IMR-90 (cell line): ENCODE data around the gene YJEFN3. TPM values are rescaled to one million over a fixed set of nuclear protein-coding genes. Genes with fewer than 3 reads are reported as not detected.

Experiments
- ATAC-seq: fragments of 200-7000 bp; cut with Tn5 transposase; 2 replicates; pipeline ENCODE4 v1.9.1; 2020; ENCODE audit warnings: low read depth, mild to moderate bottlenecking, moderate library complexity
- BruUV-seq: library from RNA; stranded (reverse); fragments of 400-500 nt; replicated peaks from 2 replicates; lab custom pipeline; 2021; lab: Mats Ljungman, UMichigan
- CTCF ChIA-PET: fragments of 300-600 bp; formaldehyde crosslinking; extraction: SDS; loops from one replicate; lab custom pipeline; 2021; ENCODE audit warnings: antibody characterized with exemption; lab: Yijun Ruan, JAX
- POLR2A ChIA-PET: fragments of 300-600 bp; sonication (Branson Sonifier 250); formaldehyde crosslinking; loops from one replicate; lab custom pipeline; 2022; ENCODE audit warnings: antibody characterized with exemption; ENCODE audit not compliant: unreplicated experiment; lab: Charles Lee
- DNase-seq: peaks from one replicate; pipeline ENCODE4 v3.0.0; 2013
- H2AFZ ChIP-seq: replicated peaks from 2 replicates; pipeline ENCODE3; 2013; ENCODE audit warnings: low read length, mild to moderate bottlenecking; ENCODE audit not compliant: poor library complexity
- H2AK5ac ChIP-seq: 2 replicates; pipeline ENCODE4 v1.6.1; 2013; ENCODE audit warnings: low read depth, low read length, inconsistent platforms
- H2AK9ac ChIP-seq: replicated peaks from 2 replicates; pipeline ENCODE3; 2013; ENCODE audit warnings: mild to moderate bottlenecking, low read depth, low read length, moderate library complexity; ENCODE audit not compliant: poor library complexity
- H2BK120ac ChIP-seq: 2 replicates; pipeline ENCODE4 v1.6.1; 2013; ENCODE audit warnings: low read depth, low read length, inconsistent platforms
- H2BK15ac ChIP-seq: 3 replicates; pipeline ENCODE4 v1.6.1; 2013; ENCODE audit warnings: low read depth, low read length, inconsistent platforms
- H2BK20ac ChIP-seq: 2 replicates; pipeline ENCODE4 v1.6.1; 2013; ENCODE audit warnings: low read depth, mild to moderate bottlenecking, inconsistent platforms, low read length, moderate library complexity
- H2BK5ac ChIP-seq: 2 replicates; pipeline ENCODE4 v1.6.1; 2013; ENCODE audit warnings: mild to moderate bottlenecking, low read depth, low read length, inconsistent platforms; ENCODE audit not compliant: poor library complexity, severe bottlenecking
- H3K14ac ChIP-seq: replicated peaks from 2 replicates; pipeline ENCODE4 v1.6.1; 2013; ENCODE audit warnings: low read depth, low read length, inconsistent platforms
- H3K18ac ChIP-seq: 2 replicates; pipeline ENCODE4 v1.6.1; 2013; ENCODE audit warnings: low read depth, low read length, control low read depth
- H3K23ac ChIP-seq: 2 replicates; pipeline ENCODE4 v1.6.1; 2013; ENCODE audit warnings: low read depth, low read length, inconsistent platforms
- H3K27ac ChIP-seq: 2 replicates; pipeline ENCODE4 v1.5.1; 2013; ENCODE audit warnings: mild to moderate bottlenecking, control low read depth, low read length; ENCODE audit not compliant: insufficient read depth
- H3K27me3 ChIP-seq: 2 replicates; pipeline ENCODE4 v1.6.1; 2013; ENCODE audit warnings: low read length; ENCODE audit not compliant: control insufficient read depth, insufficient read depth
- H3K36me3 ChIP-seq: 2 replicates; pipeline ENCODE4 v1.6.1; 2013; ENCODE audit warnings: low read length, mixed read lengths; ENCODE audit not compliant: control insufficient read depth, insufficient read depth
- H3K4ac ChIP-seq: 2 replicates; pipeline ENCODE4 v1.6.1; 2013; ENCODE audit warnings: low read depth, low read length, inconsistent platforms
- H3K4me1 ChIP-seq: 2 replicates; pipeline ENCODE4 v1.6.1; 2013; ENCODE audit warnings: low read length, mixed read lengths; ENCODE audit not compliant: control insufficient read depth, insufficient read depth
- H3K4me2 ChIP-seq: 2 replicates; pipeline ENCODE4 v1.6.1; 2013; ENCODE audit warnings: low read depth, mild to moderate bottlenecking, control low read depth, low read length, moderate library complexity
- H3K4me3 ChIP-seq: 2 replicates; pipeline ENCODE4 v1.5.1; 2013; ENCODE audit warnings: low read depth, mild to moderate bottlenecking, control low read depth, low read length, moderate library complexity; ENCODE audit not compliant: insufficient read depth
- H3K56ac ChIP-seq: 2 replicates; pipeline ENCODE4 v1.6.1; 2013; ENCODE audit warnings: low read length, inconsistent platforms; ENCODE audit not compliant: insufficient read depth; ENCODE audit errors: extremely low read depth
- H3K79me1 ChIP-seq, 2 experiments: 2 replicates each; pipeline ENCODE4 v1.6.1; 2013; ENCODE audit warnings: low read length in 2 of 2, inconsistent platforms in 1 of 2, low read depth in 1 of 2
- H3K9ac ChIP-seq: 2 replicates; pipeline ENCODE4 v1.6.1; 2013; ENCODE audit warnings: low read depth, low read length, control low read depth
- H3K9me1 ChIP-seq: 2 replicates; pipeline ENCODE4 v1.6.1; 2013; ENCODE audit warnings: low read length, inconsistent platforms; ENCODE audit not compliant: insufficient read depth
- H3K9me3 ChIP-seq: 2 replicates; pipeline ENCODE4 v1.6.1; 2013; ENCODE audit warnings: low read length; ENCODE audit not compliant: control insufficient read depth, insufficient read depth
- H4K20me1 ChIP-seq: 2 replicates; pipeline ENCODE4 v1.6.1; 2013; ENCODE audit warnings: low read length, inconsistent platforms; ENCODE audit not compliant: insufficient read depth
- H4K5ac ChIP-seq: 2 replicates; pipeline ENCODE4 v1.6.1; 2013; ENCODE audit warnings: mild to moderate bottlenecking, low read depth, low read length, control low read depth
- H4K8ac ChIP-seq, 2 experiments: 2 replicates each; pipeline ENCODE4 v1.6.1; 2013; ENCODE audit warnings: low read depth in 2 of 2, low read length in 2 of 2, control low read depth in 1 of 2, inconsistent platforms in 1 of 2
- H4K91ac ChIP-seq: 2 replicates; pipeline ENCODE4 v1.6.1; 2013; ENCODE audit warnings: low read depth, low read length, inconsistent platforms; ENCODE audit not compliant: insufficient read depth
- CTCF ChIP-seq: conservative IDR thresholded peaks from 2 replicates; pipeline ENCODE4 v1.5.1; 2012; ENCODE audit warnings: mild to moderate bottlenecking, low read depth, low read length, improper control_type of control experiment
- RAD21 ChIP-seq: IDR thresholded peaks from 2 replicates; pipeline ENCODE4 v1.6.1; 2012; ENCODE audit warnings: low read length, improper control_type of control experiment
- RCOR1 ChIP-seq: IDR thresholded peaks from 2 replicates; pipeline ENCODE4 v1.6.1; 2012; ENCODE audit warnings: mild to moderate bottlenecking, low read length, improper control_type of control experiment; ENCODE audit not compliant: insufficient replicate concordance
- RFX5 ChIP-seq: IDR thresholded peaks from 2 replicates; pipeline ENCODE4 v1.8.0; 2012; ENCODE audit warnings: low read depth, mild to moderate bottlenecking, low read length, moderate library complexity
- SMC3 ChIP-seq: fragments of 150-350 bp; IDR thresholded peaks from 2 replicates; pipeline ENCODE4 v1.6.1; 2016; ENCODE audit warnings: low read depth, mild to moderate bottlenecking, antibody characterized with exemption, low read length, moderate library complexity
- WGBS, 2 experiments: methylation state at CpG; one replicate each; pipeline versions ENCODE4 v1.1.5 to v1.1.7; 2013; ENCODE audit warnings: missing lambda C conversion rate in 2 of 2; ENCODE audit not compliant: insufficient read length in 1 of 2; ENCODE audit errors: extremely low coverage in 2 of 2; 5-methylcytosine and 5-hydroxymethylcytosine counted together
- dilution Hi-C: fragments of 300-500 bp; cut with HindIII; formaldehyde crosslinking; loops from one replicate; pipeline ENCODE4 v1.14.3; 2018; ENCODE audit warnings: low sequenced_read_pairs; ENCODE audit not compliant: unreplicated experiment
- in situ Hi-C: fragments of 300-500 bp; cut with MboI; formaldehyde crosslinking; loops from 3 replicates; pipeline ENCODE4 v1.14.3; 2019; ENCODE audit warnings: low sequenced_read_pairs, inconsistent platforms, mixed read lengths
- intact Hi-C: fragments of 100-400 bp; cut with micrococcal nuclease; formaldehyde crosslinking; loops from 2 replicates; pipeline ENCODE4 v1.10.0; 2022
- polyA plus RNA-seq, 3 experiments: library from polyadenylated mRNA; depleted of rRNA; stranded (reverse); fragments of >200 nt; gene quantifications; 2 replicates each; pipeline ENCODE4 v1.2.3, GENCODE V29; 2012; ENCODE audit warnings: low replicate concordance in 1 of 3
- total RNA-seq: library from RNA; depleted of rRNA; stranded (reverse); fragments of >200 nt; gene quantifications from 2 replicates; pipeline ENCODE4 v1.2.3, GENCODE V29; 2012

The YJEFN3 gene
- total and polyA plus RNA-seq, 2 of the 4 experiments (the other 2 are of a cell fraction): 0.72 to 4.0 TPM

GRCh38 chr19:19552798-19553197 lies 24.1 kb downstream of the YJEFN3 start:
- Histone ChIP-seq H4K5ac (no peak overlapping the region), H3K27me3 (peaks cover 4% of the 10 kb centered on the region; the same call in 1 of the 2 replicates), H4K20me1 (no peaks in the 10 kb centered on the region; the same call in 1 of the 2 replicates), H2AK5ac (no peak overlapping the region), H2BK5ac (no peak overlapping the region), H2BK15ac (no peak overlapping the region), H2AFZ (peak overlapping the region; percentile 5), H3K9ac (no peak overlapping the region), H3K14ac (no peak overlapping the region), H3K36me3 (no peaks in the 10 kb centered on the region), H3K4me3 (no peak overlapping the region), H2BK120ac (no peak overlapping the region), H4K91ac (no peak overlapping the region), H4K8ac (no peak overlapping the region), H3K56ac (no peak overlapping the region), H3K9me3 (no peaks in the 10 kb centered on the region), H3K9me1 (no peaks in the 10 kb centered on the region), H3K23ac (no peak overlapping the region), H3K4me2 (no peak overlapping the region), H2AK9ac (peak overlapping the region; percentile 31), H2BK20ac (no peak overlapping the region), H3K79me1 (no peaks in the 10 kb centered on the region), H3K4me1 (no peaks in the 10 kb centered on the region), H3K27ac (no peak overlapping the region), H3K4ac (no peak overlapping the region), H3K18ac (no peak overlapping the region)
- BruUV-seq: no TSS peak
- 27% methylated on average over 4 of the region's 6 CpGs; no CpG with 5 or more reads in 1 of the 2 experiments for WGBS, 2 experiments
- dilution Hi-C loops (no loop called here), intact Hi-C loops (loop anchor here (5.0 kb wide), 1 partner anchor 90 kb away; the partner anchor contains the start of gene GMIP), in situ Hi-C loops (no loop called here)
- ChIA-PET POLR2A (no interaction called here), CTCF (interaction anchor here (0.8 to 2.2 kb wide), 4 partner anchors 13 to 60 kb away, joined by 3 to 6 read pairs (median 4); no protein-coding TSS in a partner anchor)
- DNase-seq: no peak
- peak; percentile 76 for ATAC-seq
- TF ChIP-seq RAD21: peak; percentile 49
- peak; percentile 27; the same call in 1 of the 2 replicates for TF ChIP-seq SMC3
- TF ChIP-seq RCOR1: no peak
- TF ChIP-seq CTCF: peak; percentile 60
- no peak for TF ChIP-seq RFX5
